Transverse colon (tissue), 4 donors: ENCODE results near the gene DHRS1.

Experiments
- POLR2AphosphoS5 ChIP-seq, 3 donors: sonication (generic); formaldehyde crosslinking; IDR thresholded peaks; one replicate each; pipeline ENCODE4 v1.6.1; 2016; ENCODE audit warnings: antibody characterized with exemption in 3 of 3
- TF ChIP-seq, protein P1 (sequence below), 5 experiments: fragments of 200-600 bp in 3 of 5; fragments of 450-650 bp in 2 of 5; sonication (generic) in 3 of 5; IDR thresholded peaks; 1 replicate in 2 of 5; 2 replicates in 3 of 5; pipeline ENCODE4 v1.5.1; 2016 to 2017; ENCODE audit warnings: antibody characterized with exemption in 5 of 5, inconsistent platforms in 3 of 5, mild to moderate bottlenecking in 2 of 5, moderate library complexity in 1 of 5

DNA sequence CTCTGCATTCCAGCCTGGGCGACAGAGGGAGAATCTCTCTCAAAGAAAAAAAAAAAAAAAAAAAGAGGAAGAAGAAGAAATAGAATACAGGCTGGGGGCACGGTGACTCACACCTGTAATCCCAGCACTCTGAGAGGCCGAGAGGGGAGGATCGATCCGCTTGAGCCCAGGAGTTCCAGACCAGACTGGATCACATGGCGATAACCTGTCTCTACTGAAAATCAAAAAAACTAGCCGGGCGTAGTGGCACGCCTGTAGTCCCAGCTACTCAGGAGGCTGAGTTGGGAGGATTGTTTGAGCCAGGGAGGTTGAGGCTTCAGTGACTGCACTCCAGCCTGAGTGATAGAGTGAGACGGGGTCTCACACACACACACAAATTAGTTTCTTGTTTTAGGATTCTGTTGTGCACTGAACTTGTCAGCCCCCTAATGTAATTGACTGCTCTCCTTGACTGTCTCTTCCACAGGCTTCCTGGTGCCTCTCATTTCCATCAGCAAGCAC lies 56.2 kb downstream of the DHRS1 start:
- TF ChIP-seq POLR2AphosphoS5 (IDR thresholded peaks at IDR 0.05): no peak
- TF ChIP-seq, protein P1, sequence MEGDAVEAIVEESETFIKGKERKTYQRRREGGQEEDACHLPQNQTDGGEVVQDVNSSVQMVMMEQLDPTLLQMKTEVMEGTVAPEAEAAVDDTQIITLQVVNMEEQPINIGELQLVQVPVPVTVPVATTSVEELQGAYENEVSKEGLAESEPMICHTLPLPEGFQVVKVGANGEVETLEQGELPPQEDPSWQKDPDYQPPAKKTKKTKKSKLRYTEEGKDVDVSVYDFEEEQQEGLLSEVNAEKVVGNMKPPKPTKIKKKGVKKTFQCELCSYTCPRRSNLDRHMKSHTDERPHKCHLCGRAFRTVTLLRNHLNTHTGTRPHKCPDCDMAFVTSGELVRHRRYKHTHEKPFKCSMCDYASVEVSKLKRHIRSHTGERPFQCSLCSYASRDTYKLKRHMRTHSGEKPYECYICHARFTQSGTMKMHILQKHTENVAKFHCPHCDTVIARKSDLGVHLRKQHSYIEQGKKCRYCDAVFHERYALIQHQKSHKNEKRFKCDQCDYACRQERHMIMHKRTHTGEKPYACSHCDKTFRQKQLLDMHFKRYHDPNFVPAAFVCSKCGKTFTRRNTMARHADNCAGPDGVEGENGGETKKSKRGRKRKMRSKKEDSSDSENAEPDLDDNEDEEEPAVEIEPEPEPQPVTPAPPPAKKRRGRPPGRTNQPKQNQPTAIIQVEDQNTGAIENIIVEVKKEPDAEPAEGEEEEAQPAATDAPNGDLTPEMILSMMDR (IDR thresholded peaks at IDR 0.05): no peak
